Fibroblast of lung (primary cell): ENCODE measurements around the gene SRP19.

Experiments
- EZH2 ChIP-seq: IDR thresholded peaks from 2 replicates; pipeline ENCODE4 v1.5.1; 2012; ENCODE audit warnings: low read length, control low read depth, mild to moderate bottlenecking; ENCODE audit errors: missing control alignments
- TF ChIP-seq, protein P1 (sequence below), 2 donors: IDR thresholded peaks in 1 of 2; conservative IDR thresholded peaks in 1 of 2; 1 replicate in 1 of 2; 2 replicates in 1 of 2; pipeline ENCODE4 v1.5.1; 2011 to 2012; ENCODE audit warnings: low read length in 2 of 2, control low read depth in 1 of 2, inconsistent platforms in 1 of 2, low read depth in 1 of 2, mild to moderate bottlenecking in 1 of 2

GRCh38 chr5:112915831-112916230, 54.7 kb downstream of the SRP19 start:
- TF ChIP-seq, protein P1, sequence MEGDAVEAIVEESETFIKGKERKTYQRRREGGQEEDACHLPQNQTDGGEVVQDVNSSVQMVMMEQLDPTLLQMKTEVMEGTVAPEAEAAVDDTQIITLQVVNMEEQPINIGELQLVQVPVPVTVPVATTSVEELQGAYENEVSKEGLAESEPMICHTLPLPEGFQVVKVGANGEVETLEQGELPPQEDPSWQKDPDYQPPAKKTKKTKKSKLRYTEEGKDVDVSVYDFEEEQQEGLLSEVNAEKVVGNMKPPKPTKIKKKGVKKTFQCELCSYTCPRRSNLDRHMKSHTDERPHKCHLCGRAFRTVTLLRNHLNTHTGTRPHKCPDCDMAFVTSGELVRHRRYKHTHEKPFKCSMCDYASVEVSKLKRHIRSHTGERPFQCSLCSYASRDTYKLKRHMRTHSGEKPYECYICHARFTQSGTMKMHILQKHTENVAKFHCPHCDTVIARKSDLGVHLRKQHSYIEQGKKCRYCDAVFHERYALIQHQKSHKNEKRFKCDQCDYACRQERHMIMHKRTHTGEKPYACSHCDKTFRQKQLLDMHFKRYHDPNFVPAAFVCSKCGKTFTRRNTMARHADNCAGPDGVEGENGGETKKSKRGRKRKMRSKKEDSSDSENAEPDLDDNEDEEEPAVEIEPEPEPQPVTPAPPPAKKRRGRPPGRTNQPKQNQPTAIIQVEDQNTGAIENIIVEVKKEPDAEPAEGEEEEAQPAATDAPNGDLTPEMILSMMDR (conservative IDR thresholded peaks at IDR 0.05 in 1 of 2, IDR thresholded peaks at IDR 0.05 in 1 of 2; ENCODE audit: low read depth in 1 of 2, low read length in 2 of 2) = no peak
- no peak for TF ChIP-seq EZH2
